ENCODE measurements around the gene TUBB4B.
A peak's percentile ranks its signal among the peaks of the same experiment; 100 is the strongest.

TUBB4B gene

DNA sequence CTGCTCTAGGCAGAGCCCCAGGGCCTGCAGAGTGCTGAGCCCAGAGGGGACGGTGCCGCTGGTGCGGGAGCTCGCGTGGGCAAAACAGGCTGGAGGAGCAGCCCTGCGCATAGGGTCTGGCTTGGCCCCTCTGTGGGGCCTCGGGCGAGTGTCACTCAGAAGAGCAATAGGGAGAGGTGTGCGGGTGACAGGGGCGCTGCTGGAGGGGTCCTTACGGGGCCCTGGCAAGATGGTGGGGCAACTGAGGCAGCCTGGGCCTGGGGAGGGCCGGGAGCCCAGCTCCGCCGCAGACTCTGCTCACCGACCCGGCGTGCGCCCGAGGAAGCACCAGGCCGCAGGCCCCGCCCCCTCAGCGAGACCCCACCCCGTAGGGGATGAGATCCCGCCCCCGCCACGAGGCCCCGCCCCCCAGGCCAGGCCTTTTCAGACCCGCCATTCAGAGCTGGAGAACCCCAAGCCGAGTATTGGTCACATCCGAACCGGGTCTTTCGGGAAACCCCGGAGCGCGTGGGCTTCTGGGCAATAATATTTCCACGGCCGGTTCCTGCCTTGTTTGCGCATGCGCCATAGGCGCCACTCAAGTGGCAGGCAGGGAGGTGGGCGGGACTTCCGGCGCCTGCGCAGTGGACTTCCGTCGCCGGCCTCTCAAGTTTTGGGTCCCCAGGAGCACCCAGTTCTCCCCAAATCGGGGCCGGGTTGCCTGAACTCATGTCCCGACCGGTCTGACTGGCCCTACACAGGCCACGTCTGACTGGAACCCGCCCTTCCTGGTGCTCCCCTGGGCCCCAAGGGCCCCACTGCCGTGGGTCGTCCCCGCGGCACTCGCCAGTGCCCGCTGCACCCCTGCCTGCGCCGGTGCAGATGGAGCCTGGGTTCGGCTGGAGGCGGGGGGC, 17.8 kb upstream of the TUBB4B start:
- Histone ChIP-seq H3K4me1 (ENCODE audit: control insufficient read depth, insufficient read depth, low read length) (peaks cover 8% of the 10 kb centered on the region), H3K27ac (ENCODE audit: low read depth, low read length) (peak overlapping the region; percentile 91), H3K9ac (ENCODE audit: low read length) (peak overlapping the region; percentile 97), H3K27me3 (ENCODE audit: control insufficient read depth, insufficient read depth, low read length) (peaks cover under 1% of the 10 kb centered on the region), H3K4me3 (ENCODE audit: low read length) (peak overlapping the region; percentile 71), H3K36me3 (ENCODE audit: control insufficient read depth, insufficient read depth, low read length) (no peaks in the 10 kb centered on the region)

DNA sequence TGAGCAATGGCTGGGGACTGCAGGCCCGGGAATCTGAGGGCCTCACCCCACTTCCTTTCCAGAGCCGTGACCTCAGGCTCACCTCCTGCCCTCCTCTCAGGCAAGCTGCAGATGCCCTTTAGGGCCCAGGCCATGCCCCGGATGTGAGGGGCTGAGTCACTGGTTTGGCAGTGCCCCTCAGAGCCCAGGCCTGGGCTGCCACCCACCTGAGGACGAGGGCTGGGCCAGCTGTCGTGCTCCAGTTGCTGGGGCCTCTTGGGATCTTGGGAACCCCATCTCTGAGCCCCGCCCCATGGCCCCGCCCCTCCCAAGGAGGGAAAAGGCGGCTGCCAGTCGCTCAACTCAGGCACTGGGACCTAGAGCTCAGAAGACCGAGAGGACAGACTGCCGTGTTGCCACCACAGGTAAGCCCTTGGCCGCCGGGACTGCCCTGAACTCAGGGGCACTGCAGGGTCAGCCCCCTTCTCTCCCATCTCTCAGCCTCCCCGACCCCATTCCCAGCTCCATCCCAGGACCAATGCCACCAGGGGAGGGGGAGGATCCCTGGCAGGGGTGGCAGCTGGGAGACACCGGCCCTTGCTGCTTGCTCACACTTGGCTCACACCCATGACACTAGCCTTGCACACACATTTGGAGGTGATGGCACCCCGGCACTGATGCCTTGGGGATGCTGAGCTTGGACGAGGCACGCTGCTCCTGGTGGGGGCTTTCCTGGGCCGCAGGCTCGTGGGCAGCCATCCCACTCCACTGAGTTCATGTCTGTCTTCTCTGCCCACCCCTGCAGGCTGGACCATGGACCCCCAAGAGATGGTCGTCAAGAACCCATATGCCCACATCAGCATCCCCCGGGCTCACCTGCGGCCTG, 16.0 kb upstream of the TUBB4B start, which contains the start of gene CYSRT1:
Gene CYSRT1, plus strand, starts transcription at position 345 of the 865 bp plus-strand sequence. Its CDS starts 448 bp downstream, at position 793.
- H3K9ac ChIP-seq (ENCODE audit: low read length): peak within 1 kb of the TSS; percentile 97
- peak within 1 kb of the TSS; percentile 91 for H3K27ac ChIP-seq (ENCODE audit: low read depth, low read length)
- H3K4me1 ChIP-seq (ENCODE audit: control insufficient read depth, insufficient read depth, low read length): peaks cover 8% of the 10 kb centered on the region
- H3K36me3 ChIP-seq (ENCODE audit: control insufficient read depth, insufficient read depth, low read length): no peaks in the 10 kb centered on the region
- peaks cover 16% of the 10 kb centered on the region for H3K27me3 ChIP-seq (ENCODE audit: control insufficient read depth, insufficient read depth, low read length)
- peak within 1 kb of the TSS; percentile 70 for H3K4me3 ChIP-seq (ENCODE audit: low read length)

DNA sequence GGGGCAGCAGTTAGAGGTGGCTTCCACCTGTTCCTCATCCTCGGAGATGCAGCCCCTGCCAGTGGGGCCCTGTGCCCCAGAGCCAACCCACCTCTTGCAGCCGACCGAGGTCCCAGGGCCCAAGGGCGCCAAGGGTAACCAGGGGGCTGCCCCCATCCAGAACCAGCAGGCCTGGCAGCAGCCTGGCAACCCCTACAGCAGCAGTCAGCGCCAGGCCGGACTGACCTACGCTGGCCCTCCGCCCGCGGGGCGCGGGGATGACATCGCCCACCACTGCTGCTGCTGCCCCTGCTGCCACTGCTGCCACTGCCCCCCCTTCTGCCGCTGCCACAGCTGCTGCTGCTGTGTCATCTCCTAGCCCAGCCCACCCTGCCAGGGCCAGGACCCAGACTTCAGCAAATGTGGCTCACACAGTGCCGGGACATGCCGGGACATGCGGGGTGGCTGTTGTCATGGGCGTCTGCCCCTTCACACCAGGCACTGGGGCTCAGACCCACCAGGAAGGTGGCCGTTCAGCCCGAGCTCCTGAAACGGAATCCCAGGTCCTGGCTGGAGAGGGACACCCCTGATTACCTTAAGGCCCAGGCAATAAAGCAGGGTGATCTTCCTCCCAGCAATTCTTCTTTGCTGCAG, 15.3 kb upstream of the TUBB4B start:
- Histone ChIP-seq H3K27me3 (ENCODE audit: control insufficient read depth, insufficient read depth, low read length) (peaks cover 24% of the 10 kb centered on the region), H3K36me3 (ENCODE audit: control insufficient read depth, insufficient read depth, low read length) (no peaks in the 10 kb centered on the region), H3K27ac (ENCODE audit: low read depth, low read length) (no peak overlapping the region), H3K4me3 (ENCODE audit: low read length) (no peak overlapping the region), H3K4me1 (ENCODE audit: control insufficient read depth, insufficient read depth, low read length) (peaks cover 8% of the 10 kb centered on the region), H3K9ac (ENCODE audit: low read length) (no peak overlapping the region)

DNA sequence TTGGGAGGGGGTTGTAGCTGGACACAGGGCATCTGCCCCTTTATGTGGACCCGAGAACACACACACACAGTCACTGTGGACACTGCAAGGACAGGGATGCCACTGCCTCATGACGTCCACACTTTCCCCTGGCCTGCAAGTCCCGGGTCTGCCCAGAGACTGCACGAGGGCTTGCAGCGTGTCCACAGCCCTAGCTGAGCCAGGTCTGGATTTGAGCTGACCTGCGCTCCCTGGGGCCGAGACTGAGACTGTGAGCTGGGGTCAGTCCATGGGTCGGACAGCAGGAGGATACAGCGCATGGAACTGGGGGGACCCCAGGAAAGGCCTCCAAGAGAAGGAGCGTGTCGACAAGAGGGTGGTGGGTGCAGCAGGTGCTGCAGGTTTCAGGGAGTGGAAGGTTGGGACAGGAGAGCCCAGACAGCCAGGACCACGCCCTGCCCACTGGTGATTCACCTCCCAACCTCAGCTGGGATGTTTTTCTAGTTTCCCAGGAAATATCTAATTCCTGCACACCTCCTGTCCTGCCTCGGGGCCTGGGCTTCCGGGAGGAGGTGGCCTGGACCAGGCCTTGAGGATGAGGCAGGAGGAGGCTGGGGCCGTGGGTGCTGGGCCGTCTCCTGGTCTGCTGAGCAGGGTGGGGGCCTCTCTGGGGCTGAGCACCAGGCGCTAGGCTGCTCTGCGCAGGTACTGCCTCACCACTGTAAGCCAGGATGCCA, 14.6 kb upstream of the TUBB4B start:
- H3K4me3 ChIP-seq (ENCODE audit: low read length): no peak overlapping the region
- H3K4me1 ChIP-seq (ENCODE audit: control insufficient read depth, insufficient read depth, low read length): peaks cover 8% of the 10 kb centered on the region
- H3K27ac ChIP-seq (ENCODE audit: low read depth, low read length): no peak overlapping the region
- no peak overlapping the region for H3K9ac ChIP-seq (ENCODE audit: low read length)
- H3K36me3 ChIP-seq (ENCODE audit: control insufficient read depth, insufficient read depth, low read length): no peaks in the 10 kb centered on the region
- H3K27me3 ChIP-seq (ENCODE audit: control insufficient read depth, insufficient read depth, low read length): peaks cover 24% of the 10 kb centered on the region

DNA sequence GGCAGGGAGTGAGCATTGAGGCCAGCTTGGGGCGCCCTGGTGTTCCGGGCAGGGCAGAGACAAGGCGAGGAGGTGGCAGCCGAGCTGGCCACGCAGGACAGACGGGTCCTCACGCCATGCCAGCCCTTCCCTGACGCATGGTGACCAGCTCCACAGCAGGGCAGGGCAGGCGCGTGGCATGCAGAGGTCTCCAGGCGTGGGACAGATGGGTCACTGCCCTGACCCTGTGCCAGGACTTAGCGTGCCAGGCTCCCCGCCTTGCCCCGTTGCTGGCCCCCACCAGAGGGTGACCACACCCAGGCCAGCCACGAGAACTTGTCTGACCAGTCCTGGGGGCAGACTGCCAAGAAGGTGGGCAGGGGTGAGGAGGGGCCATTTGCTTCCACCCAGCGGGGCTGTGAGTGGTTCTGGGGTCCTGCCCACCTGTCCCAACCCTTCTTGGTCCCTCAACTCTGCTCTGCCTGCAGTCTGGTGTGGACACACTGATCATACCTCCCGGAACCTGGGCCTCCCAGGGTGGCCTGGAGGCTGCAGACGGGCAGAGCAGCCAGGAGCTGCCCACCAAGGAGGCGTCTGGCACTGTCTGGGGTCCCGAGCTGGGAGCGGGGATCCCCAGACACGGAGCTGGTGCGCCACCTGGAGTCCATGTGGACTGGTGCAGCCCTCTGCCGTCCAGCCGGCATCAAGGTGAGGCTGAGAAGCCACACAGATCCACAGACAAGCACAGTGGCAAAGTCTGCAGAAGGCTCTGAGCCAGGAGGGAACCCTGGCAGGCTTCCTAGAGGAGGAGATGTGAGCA, 13.8 kb upstream of the TUBB4B start, which contains the start of gene RNF224:
Gene RNF224, plus strand, starts transcription at position 449 of the 799 bp plus-strand sequence. CDS start 834 bp downstream, outside the sequence.
- no peak within 1 kb of the TSS for H3K4me3 ChIP-seq (ENCODE audit: low read length)
- no peak within 1 kb of the TSS for H3K27ac ChIP-seq (ENCODE audit: low read depth, low read length)
- peaks cover 8% of the 10 kb centered on the region for H3K4me1 ChIP-seq (ENCODE audit: control insufficient read depth, insufficient read depth, low read length)
- peaks cover 25% of the 10 kb centered on the region for H3K27me3 ChIP-seq (ENCODE audit: control insufficient read depth, insufficient read depth, low read length)
- no peak within 1 kb of the TSS for H3K9ac ChIP-seq (ENCODE audit: low read length)
- no peaks in the 10 kb centered on the region for H3K36me3 ChIP-seq (ENCODE audit: control insufficient read depth, insufficient read depth, low read length)

DNA sequence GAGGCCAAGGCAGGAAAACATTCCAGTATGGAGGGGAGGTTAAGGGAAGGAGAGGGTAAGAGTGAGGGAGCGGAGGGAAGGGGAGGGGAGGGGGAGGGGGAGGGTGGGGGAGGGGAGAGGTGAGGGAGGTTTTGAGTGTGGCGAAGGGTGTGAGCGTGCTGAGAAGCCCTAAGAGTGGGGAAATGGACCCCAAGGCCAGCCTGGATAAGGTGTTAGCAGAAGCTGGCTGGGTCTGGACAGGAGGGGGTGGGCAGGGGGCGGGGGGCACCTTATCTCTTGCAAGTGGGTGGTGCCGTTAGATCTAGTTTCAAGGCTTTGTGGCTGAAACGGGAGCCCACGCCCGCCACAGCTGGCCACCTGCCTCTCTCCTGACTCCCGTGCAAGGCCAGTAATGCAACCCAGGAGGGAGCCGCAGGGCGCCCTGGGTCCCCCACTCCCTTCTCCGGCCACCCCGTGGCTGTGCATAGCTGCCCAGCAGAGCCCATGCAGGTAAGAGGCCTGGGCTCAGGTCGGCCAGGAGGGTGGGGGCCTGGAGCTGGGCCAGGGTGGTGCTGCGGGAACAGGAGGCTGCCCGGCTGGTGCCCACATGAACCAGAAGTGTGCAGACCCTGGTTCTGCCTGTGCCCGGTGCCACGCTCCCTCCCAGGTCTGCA, 13.1 kb upstream of the TUBB4B start:
- H3K27ac ChIP-seq (ENCODE audit: low read depth, low read length): no peak overlapping the region
- H3K36me3 ChIP-seq (ENCODE audit: control insufficient read depth, insufficient read depth, low read length): no peaks in the 10 kb centered on the region

DNA sequence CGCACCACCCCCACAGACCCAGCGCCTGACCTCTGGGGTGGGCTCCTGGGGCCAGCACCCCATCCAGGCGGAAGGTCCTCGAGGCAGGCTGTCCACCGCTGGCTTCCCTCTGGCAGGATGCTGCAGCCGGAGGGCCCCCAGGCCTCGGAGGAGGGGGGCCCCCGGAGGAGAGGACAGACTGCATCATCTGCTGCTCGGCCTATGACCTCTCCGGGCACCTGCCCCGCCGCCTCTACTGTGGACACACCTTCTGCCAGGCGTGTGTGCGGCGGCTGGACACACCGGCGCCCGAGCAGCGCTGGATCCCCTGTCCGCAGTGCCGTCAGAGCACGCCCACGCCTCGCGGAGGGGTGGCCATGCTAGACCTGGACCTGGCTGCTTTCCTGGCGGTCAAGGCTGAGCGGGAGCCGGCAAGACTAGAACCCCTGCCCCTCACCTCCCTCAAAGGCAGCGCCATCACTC, 12.6 kb upstream of the TUBB4B start:
- Histone ChIP-seq H3K27me3 (ENCODE audit: control insufficient read depth, insufficient read depth, low read length) (peaks cover 28% of the 10 kb centered on the region), H3K36me3 (ENCODE audit: control insufficient read depth, insufficient read depth, low read length) (no peaks in the 10 kb centered on the region), H3K9ac (ENCODE audit: low read length) (no peak overlapping the region), H3K4me1 (ENCODE audit: control insufficient read depth, insufficient read depth, low read length) (peaks cover 3% of the 10 kb centered on the region), H3K4me3 (ENCODE audit: low read length) (no peak overlapping the region), H3K27ac (ENCODE audit: low read depth, low read length) (no peak overlapping the region)

More for the DNA sequence above, 13.1 kb upstream of the TUBB4B start:
- peaks cover 4% of the 10 kb centered on the region for H3K4me1 ChIP-seq (ENCODE audit: control insufficient read depth, insufficient read depth, low read length)
- no peak overlapping the region for H3K9ac ChIP-seq (ENCODE audit: low read length)
- no peak overlapping the region for H3K4me3 ChIP-seq (ENCODE audit: low read length)
- peaks cover 28% of the 10 kb centered on the region for H3K27me3 ChIP-seq (ENCODE audit: control insufficient read depth, insufficient read depth, low read length)

DNA sequence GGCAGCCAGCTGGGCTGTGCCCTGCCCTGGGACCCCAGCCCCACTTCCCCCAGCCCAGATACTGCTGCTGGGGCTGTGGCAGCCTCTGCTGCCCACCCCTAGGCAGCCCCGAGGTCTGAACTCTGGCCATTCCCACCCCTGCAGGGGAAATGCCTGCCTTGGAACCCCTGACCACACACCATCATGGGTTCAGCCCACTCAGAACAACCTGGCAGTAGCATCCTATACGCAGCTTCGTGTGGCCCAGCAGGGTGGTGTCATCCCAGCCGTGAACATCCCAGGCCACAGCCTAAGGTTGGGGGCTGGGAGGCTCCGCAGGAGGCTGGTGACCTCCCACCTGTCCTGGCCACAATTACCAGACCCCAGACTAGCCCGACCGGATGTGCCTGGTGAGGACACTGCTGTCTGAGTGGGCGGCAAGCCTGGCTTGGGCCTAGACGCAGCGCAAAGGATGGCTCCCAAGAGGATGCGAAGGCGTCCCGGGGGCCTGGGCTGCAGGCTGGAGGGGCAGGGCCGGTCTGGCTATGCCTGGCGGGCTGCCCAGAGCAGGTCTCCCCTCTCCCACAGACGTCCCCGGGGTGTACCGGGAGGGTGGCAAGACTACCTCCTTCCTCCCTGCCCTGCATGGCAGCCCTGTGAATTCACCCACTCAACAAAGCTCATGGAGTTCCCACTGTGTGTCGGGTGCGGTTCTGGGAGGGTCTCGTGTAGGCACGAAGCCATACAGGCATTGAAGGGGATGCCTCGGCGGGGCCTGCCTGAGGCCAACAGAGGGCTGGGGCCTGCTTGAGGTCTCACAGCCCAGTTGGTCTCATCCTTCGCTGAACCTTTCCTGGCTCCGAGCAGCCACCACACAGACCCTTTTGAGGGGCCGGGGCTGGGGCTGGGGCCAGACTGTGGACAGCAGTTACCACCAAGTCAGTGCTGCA, 11.9 kb upstream of the TUBB4B start:
- peaks cover 30% of the 10 kb centered on the region for H3K27me3 ChIP-seq (ENCODE audit: control insufficient read depth, insufficient read depth, low read length)
- H3K36me3 ChIP-seq (ENCODE audit: control insufficient read depth, insufficient read depth, low read length): no peaks in the 10 kb centered on the region
- H3K27ac ChIP-seq (ENCODE audit: low read depth, low read length): no peak overlapping the region
- no peak overlapping the region for H3K9ac ChIP-seq (ENCODE audit: low read length)
- no peaks in the 10 kb centered on the region for H3K4me1 ChIP-seq (ENCODE audit: control insufficient read depth, insufficient read depth, low read length)
- H3K4me3 ChIP-seq (ENCODE audit: low read length): no peak overlapping the region

DNA sequence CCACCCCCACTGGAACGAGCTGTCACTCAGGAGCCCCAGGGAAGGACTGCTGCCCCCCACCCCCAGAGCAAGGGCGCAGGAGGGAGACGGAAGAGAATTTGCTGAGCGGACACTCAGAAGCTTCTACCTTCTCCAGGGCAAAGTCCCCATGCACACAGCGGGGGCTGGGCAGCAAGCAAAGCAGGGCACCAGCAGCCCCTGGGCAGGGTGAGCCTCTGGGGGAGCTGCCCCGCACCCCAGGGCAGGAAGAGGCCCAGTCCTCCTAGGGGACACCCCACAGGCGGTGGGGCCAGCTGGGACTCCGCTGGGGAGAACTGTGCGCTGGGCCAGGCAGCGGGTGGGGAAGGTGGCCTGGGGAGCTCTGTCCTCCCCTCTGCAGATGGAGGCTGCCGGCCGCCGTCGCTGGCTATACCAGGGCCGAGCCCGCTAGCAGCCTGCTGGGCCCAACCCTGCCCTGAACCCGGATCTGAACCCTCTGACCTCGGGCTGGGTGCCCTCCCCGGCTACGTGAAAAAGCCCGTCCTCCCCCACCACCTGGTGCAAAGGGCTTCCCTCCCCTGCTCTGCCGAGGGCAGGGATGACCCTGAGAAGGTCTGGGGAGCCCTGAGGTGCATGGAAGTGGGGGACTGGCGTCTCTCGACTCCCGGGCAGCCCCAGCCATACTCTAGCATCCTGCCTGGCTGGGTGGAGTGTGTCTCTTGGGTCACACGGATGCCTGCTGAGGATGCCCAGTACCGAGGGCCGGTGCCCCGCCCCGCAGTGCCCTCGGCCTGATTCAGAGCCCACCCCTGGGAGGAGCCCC, 11.0 kb upstream of the TUBB4B start:
- Histone ChIP-seq H3K4me3 (ENCODE audit: low read length) (no peak overlapping the region), H3K9ac (ENCODE audit: low read length) (no peak overlapping the region), H3K27me3 (ENCODE audit: control insufficient read depth, insufficient read depth, low read length) (peaks cover 39% of the 10 kb centered on the region), H3K4me1 (ENCODE audit: control insufficient read depth, insufficient read depth, low read length) (no peaks in the 10 kb centered on the region), H3K27ac (ENCODE audit: low read depth, low read length) (no peak overlapping the region), H3K36me3 (ENCODE audit: control insufficient read depth, insufficient read depth, low read length) (no peaks in the 10 kb centered on the region)

All from rectal smooth muscle tissue (tissue), 1 donor.